ENCODE results near the gene INF2. TPM values are rescaled to one million over a fixed set of nuclear protein-coding genes. Genes with fewer than 3 reads are reported as not detected.
A peak's percentile ranks its signal among the peaks of the same experiment; 100 is the strongest.

Gene INF2
- total RNA-seq, 1 experiment from 2014 or later: 113 TPM

- Histone ChIP-seq H3K27ac (no peak overlapping the region), H3K4me3 (no peak overlapping the region), H3K36me3 (ENCODE audit: low read depth) (no peaks in the 10 kb centered on the region; the same call in 1 of the 2 replicates), H3F3A (ENCODE audit: insufficient read depth, low read depth) (peaks cover 24% of the 10 kb centered on the region; the same call in 1 of the 2 replicates), H3K27me3 (ENCODE audit: insufficient read depth, low read depth) (no peaks in the 10 kb centered on the region), H3K79me2 (ENCODE audit: low read depth) (no peaks in the 10 kb centered on the region), H3K9me3 (ENCODE audit: insufficient read depth, low read depth) (no peaks in the 10 kb centered on the region), H3K9me2 (ENCODE audit: insufficient read depth) (no peaks in the 10 kb centered on the region), H3K4me2 (no peak overlapping the region), H4K20me1 (ENCODE audit: insufficient read depth) (no peaks in the 10 kb centered on the region), H3K4me1 (replicated peaks; ENCODE audit: insufficient read depth) (peaks cover 3% of the 10 kb centered on the region; the same call in 1 of the 2 replicates), H2AFZ (no peak overlapping the region)
- TF ChIP-seq, protein P1, sequence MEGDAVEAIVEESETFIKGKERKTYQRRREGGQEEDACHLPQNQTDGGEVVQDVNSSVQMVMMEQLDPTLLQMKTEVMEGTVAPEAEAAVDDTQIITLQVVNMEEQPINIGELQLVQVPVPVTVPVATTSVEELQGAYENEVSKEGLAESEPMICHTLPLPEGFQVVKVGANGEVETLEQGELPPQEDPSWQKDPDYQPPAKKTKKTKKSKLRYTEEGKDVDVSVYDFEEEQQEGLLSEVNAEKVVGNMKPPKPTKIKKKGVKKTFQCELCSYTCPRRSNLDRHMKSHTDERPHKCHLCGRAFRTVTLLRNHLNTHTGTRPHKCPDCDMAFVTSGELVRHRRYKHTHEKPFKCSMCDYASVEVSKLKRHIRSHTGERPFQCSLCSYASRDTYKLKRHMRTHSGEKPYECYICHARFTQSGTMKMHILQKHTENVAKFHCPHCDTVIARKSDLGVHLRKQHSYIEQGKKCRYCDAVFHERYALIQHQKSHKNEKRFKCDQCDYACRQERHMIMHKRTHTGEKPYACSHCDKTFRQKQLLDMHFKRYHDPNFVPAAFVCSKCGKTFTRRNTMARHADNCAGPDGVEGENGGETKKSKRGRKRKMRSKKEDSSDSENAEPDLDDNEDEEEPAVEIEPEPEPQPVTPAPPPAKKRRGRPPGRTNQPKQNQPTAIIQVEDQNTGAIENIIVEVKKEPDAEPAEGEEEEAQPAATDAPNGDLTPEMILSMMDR (conservative IDR thresholded peaks at IDR 0.05): no peak
- no peak for TF ChIP-seq EZH2 (IDR thresholded peaks at IDR 0.05; ENCODE audit: low read depth)
- ChIA-PET CTCF (interaction anchor here (1.0 kb wide), 1 partner anchor 199 kb away, joined by 3 read pairs; no protein-coding TSS in a partner anchor), POLR2A (ENCODE audit: unreplicated experiment) (no interaction called here)
- BruUV-seq (replicated peaks): TSS peak; percentile 58
- intact Hi-C loops (cut with micrococcal nuclease; ENCODE audit: unreplicated experiment): loop anchor here (5.0 kb wide), 1 partner anchor 278 kb away; no protein-coding TSS in a partner anchor
- DNase-seq: no peak
These were observed 80.1 kb downstream of the INF2 start for GRCh38 chr14:104769324-104770071.

DNA sequence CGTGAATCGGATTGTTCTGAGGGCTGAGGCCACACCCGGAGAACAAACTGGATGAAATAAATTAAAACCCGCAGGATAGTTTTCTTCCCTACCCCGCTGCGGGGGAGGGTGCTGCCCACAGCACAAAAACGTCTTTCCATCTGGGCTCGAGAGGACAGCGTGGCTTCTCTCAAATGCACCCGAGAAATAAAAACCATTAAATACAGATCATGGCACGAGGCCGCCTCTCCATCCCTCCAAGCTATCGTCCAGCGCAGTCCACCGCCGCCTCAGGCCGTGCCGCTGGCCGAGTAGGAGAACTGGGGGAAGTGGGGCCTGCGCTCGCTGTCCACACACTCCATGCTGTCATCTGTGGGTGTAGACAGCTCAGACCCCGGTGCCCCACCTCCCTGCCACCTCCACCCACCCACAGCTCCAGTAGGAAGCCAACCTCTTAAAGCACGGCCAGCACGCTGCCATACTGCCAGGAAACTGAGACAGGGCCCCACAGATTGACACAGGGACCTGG lies 80.7 kb downstream of the INF2 start:
- no peak overlapping the region for H2AFZ ChIP-seq
- H3K9me3 ChIP-seq (ENCODE audit: insufficient read depth, low read depth): no peaks in the 10 kb centered on the region
- BruUV-seq (replicated peaks): no TSS peak
- TF ChIP-seq, protein P1 (conservative IDR thresholded peaks at IDR 0.05): no peak
- TF ChIP-seq EZH2 (IDR thresholded peaks at IDR 0.05; ENCODE audit: low read depth): no peak
- no peak overlapping the region for H3K4me2 ChIP-seq
- no peak overlapping the region for H3K4me3 ChIP-seq
- no peaks in the 10 kb centered on the region for H3K79me2 ChIP-seq (ENCODE audit: low read depth)
- H3K36me3 ChIP-seq (ENCODE audit: low read depth): no peaks in the 10 kb centered on the region; the same call in 1 of the 2 replicates
- H4K20me1 ChIP-seq (ENCODE audit: insufficient read depth): no peaks in the 10 kb centered on the region
- DNase-seq: no peak
- intact Hi-C loops (cut with micrococcal nuclease; ENCODE audit: unreplicated experiment): no loop called here
- peaks cover 24% of the 10 kb centered on the region; the same call in 1 of the 2 replicates for H3F3A ChIP-seq (ENCODE audit: insufficient read depth, low read depth)
- no peaks in the 10 kb centered on the region for H3K27me3 ChIP-seq (ENCODE audit: insufficient read depth, low read depth)
- no peak overlapping the region for H3K27ac ChIP-seq
- H3K4me1 ChIP-seq (replicated peaks; ENCODE audit: insufficient read depth): peaks cover 3% of the 10 kb centered on the region; the same call in 1 of the 2 replicates
- CTCF ChIA-PET: interaction anchor here (0.7 kb wide), 1 partner anchor 505 kb away, joined by 4 read pairs; no protein-coding TSS in a partner anchor
- H3K9me2 ChIP-seq (ENCODE audit: insufficient read depth): no peaks in the 10 kb centered on the region
- POLR2A ChIA-PET (ENCODE audit: unreplicated experiment): no interaction called here

- Histone ChIP-seq H2AFZ (no peak overlapping the region), H3K79me2 (ENCODE audit: low read depth) (no peaks in the 10 kb centered on the region), H3K27me3 (ENCODE audit: insufficient read depth, low read depth) (no peaks in the 10 kb centered on the region), H3K36me3 (ENCODE audit: low read depth) (no peaks in the 10 kb centered on the region; the same call in 1 of the 2 replicates), H4K20me1 (ENCODE audit: insufficient read depth) (no peaks in the 10 kb centered on the region), H3F3A (ENCODE audit: insufficient read depth, low read depth) (peaks cover 23% of the 10 kb centered on the region; the same call in 1 of the 2 replicates), H3K4me1 (replicated peaks; ENCODE audit: insufficient read depth) (peaks cover 3% of the 10 kb centered on the region; the same call in 1 of the 2 replicates), H3K4me2 (no peak overlapping the region), H3K4me3 (no peak overlapping the region), H3K9me3 (ENCODE audit: insufficient read depth, low read depth) (no peaks in the 10 kb centered on the region), H3K27ac (no peak overlapping the region), H3K9me2 (ENCODE audit: insufficient read depth) (no peaks in the 10 kb centered on the region)
- POLR2A ChIA-PET (ENCODE audit: unreplicated experiment): no interaction called here
- intact Hi-C loops (cut with micrococcal nuclease; ENCODE audit: unreplicated experiment): no loop called here
- BruUV-seq (replicated peaks): no TSS peak
- no peak for DNase-seq
- TF ChIP-seq, protein P1 (conservative IDR thresholded peaks at IDR 0.05): peak; percentile 54; the same call in 1 of the 2 replicates
- TF ChIP-seq EZH2 (IDR thresholded peaks at IDR 0.05; ENCODE audit: low read depth): no peak
- CTCF ChIA-PET: interaction anchor here (0.7 kb wide), 1 partner anchor 504 kb away, joined by 4 read pairs; no protein-coding TSS in a partner anchor
These were observed 81.4 kb downstream of the INF2 start for GRCh38 chr14:104770851-104771272.

All from PC-9 (cell line).